OCI-LY3 (cell line): ENCODE measurements around the gene DYRK1B.

Source experiments
- H2AFZ ChIP-seq: fragments of 200-600, 300-600 bp; shearing (Covaris generic); 2 replicates; pipeline ENCODE4 v1.6.0; 2014; ENCODE audit warnings: antibody characterized with exemption, low read depth, low read length
- H3K27ac ChIP-seq: fragments of 200-600, 300-600 bp; sonication (generic); 2 replicates; pipeline ENCODE4 v1.5.1; 2014; ENCODE audit warnings: mild to moderate bottlenecking, low read length, moderate library complexity, mixed read lengths
- H3K27me3 ChIP-seq: fragments of 200-600, 300-600 bp; sonication (generic); 2 replicates; pipeline ENCODE4 v1.6.1; 2014; ENCODE audit warnings: low read depth, low read length, mixed read lengths
- H3K36me3 ChIP-seq: fragments of 200-600, 300-600 bp; sonication (generic); replicated peaks from 2 replicates; pipeline ENCODE3; 2014; ENCODE audit warnings: low read depth, low read length, mixed read lengths
- H3K4me1 ChIP-seq: fragments of 300-600, 200-600 bp; sonication (generic); 2 replicates; pipeline ENCODE4 v1.6.1; 2014; ENCODE audit warnings: low read length, mixed read lengths
- H3K4me2 ChIP-seq: fragments of 200-600, 300-600 bp; sonication (generic); 2 replicates; pipeline ENCODE4 v1.6.1; 2014; ENCODE audit warnings: low read length, mixed read lengths
- H3K4me3 ChIP-seq: fragments of 300-600, 200-600 bp; sonication (generic); 2 replicates; pipeline ENCODE4 v1.5.1; 2014; ENCODE audit warnings: antibody characterized with exemption, mild to moderate bottlenecking, low read length, moderate library complexity
- H3K79me2 ChIP-seq: fragments of 300-600, 200-600 bp; shearing (Covaris generic); 2 replicates; pipeline ENCODE4 v1.6.1; 2014; ENCODE audit warnings: mild to moderate bottlenecking, low read length, mixed read lengths
- H3K9ac ChIP-seq: fragments of 300-600, 200-600 bp; shearing (Covaris generic); 2 replicates; pipeline ENCODE4 v1.6.0; 2014; ENCODE audit warnings: mild to moderate bottlenecking, low read length, moderate library complexity
- H3K9me3 ChIP-seq: fragments of 200-600, 300-600 bp; shearing (Covaris generic); 2 replicates; pipeline ENCODE4 v1.6.1; 2014; ENCODE audit warnings: low read length, mixed read lengths; ENCODE audit not compliant: insufficient read depth
- H4K20me1 ChIP-seq: fragments of 200-600, 300-600 bp; sonication (generic); 2 replicates; pipeline ENCODE4 v1.6.1; 2016; ENCODE audit warnings: low read length, mixed read lengths; ENCODE audit not compliant: insufficient read depth
- CTCF ChIP-seq: fragments of 200-600, 300-600 bp; sonication (generic); IDR thresholded peaks from 2 replicates; pipeline ENCODE4 v1.5.1; 2014; ENCODE audit warnings: antibody characterized with exemption, low read length, low read depth
- EZH2phosphoT487 ChIP-seq: fragments of 200-600 bp; shearing (Covaris generic); IDR thresholded peaks from 2 replicates; pipeline ENCODE4 v1.6.1; 2018; ENCODE audit warnings: antibody characterized with exemption, mixed run types, low read depth

Gene DYRK1B

GRCh38 chr19:39838569-39838968, 4.6 kb upstream of the DYRK1B start:
- Histone ChIP-seq H3K36me3 (peaks cover 60% of the 10 kb centered on the region), H3K27ac (no peak overlapping the region), H2AFZ (no peak overlapping the region), H3K4me1 (peaks cover 16% of the 10 kb centered on the region), H3K79me2 (peaks cover 60% of the 10 kb centered on the region), H3K9me3 (no peaks in the 10 kb centered on the region), H3K27me3 (no peaks in the 10 kb centered on the region), H4K20me1 (peaks cover 34% of the 10 kb centered on the region), H3K9ac (no peak overlapping the region), H3K4me2 (no peak overlapping the region), H3K4me3 (no peak overlapping the region)
- TF ChIP-seq EZH2phosphoT487: no peak
- TF ChIP-seq CTCF: no peak

DNA sequence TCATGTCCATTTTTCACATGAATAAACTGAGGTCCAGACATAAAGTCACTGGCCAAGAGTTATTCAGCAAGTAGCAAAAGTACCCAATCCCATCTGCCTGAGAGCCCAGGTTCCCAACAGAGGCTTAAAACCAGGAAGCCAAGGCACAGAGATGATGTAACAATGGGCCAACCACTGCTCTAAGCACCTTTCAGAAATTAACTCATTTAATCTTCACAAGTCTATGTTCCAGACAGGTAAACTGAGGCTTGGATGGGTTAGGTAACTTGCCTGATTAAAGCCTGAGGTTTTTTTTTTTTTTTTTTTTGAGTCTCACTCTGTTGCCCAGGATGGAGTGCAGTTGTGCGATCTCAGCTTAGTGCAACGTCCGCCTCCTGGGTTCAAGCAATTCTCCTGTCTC, 4.0 kb upstream of the DYRK1B start:
- Histone ChIP-seq H3K27ac (no peak overlapping the region), H3K4me1 (peaks cover 13% of the 10 kb centered on the region), H3K4me2 (no peak overlapping the region), H3K36me3 (peaks cover 58% of the 10 kb centered on the region), H2AFZ (no peak overlapping the region), H3K79me2 (peaks cover 60% of the 10 kb centered on the region), H4K20me1 (peaks cover 28% of the 10 kb centered on the region), H3K9ac (no peak overlapping the region), H3K27me3 (no peaks in the 10 kb centered on the region), H3K9me3 (no peaks in the 10 kb centered on the region), H3K4me3 (no peak overlapping the region)
- TF ChIP-seq CTCF: no peak

GRCh38 chr19:39834287-39834841, 402 bp upstream of the DYRK1B start:
- Histone ChIP-seq H3K4me2 (peak overlapping the region; percentile 77), H3K27me3 (no peaks in the 10 kb centered on the region), H2AFZ (peak overlapping the region; percentile 22; the same call in 1 of the 2 replicates), H3K4me3 (peak overlapping the region; percentile 85), H3K27ac (no peak overlapping the region), H3K79me2 (peaks cover 31% of the 10 kb centered on the region), H3K9ac (no peak overlapping the region), H3K36me3 (peaks cover 79% of the 10 kb centered on the region), H3K9me3 (no peaks in the 10 kb centered on the region), H3K4me1 (peaks cover 6% of the 10 kb centered on the region), H4K20me1 (no peaks in the 10 kb centered on the region; the same call in 1 of the 2 replicates)
- no peak for TF ChIP-seq CTCF
- no peak for TF ChIP-seq EZH2phosphoT487

DNA sequence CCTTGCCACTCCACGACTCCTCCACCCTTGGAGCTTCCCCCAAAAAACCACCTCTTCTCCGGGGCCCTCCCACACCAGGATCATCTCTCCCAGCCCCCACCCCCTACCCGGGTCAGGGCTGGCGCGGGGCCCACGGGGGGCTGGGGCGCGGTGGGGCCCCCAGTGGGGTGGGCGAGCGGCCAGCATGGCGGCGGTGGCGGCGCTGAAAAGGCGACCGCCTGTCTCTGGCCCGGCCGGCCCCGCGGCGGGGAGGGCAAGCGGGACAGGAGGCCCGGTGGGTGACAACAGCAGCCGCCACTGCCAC, 850 bp downstream of the DYRK1B start:
- Histone ChIP-seq H2AFZ (no peak overlapping the region), H3K27me3 (no peaks in the 10 kb centered on the region), H3K4me2 (peak overlapping the region; percentile 77), H3K4me1 (peaks cover 6% of the 10 kb centered on the region), H3K9ac (no peak overlapping the region), H3K4me3 (peak overlapping the region; percentile 85), H3K79me2 (peaks cover 19% of the 10 kb centered on the region), H3K36me3 (peaks cover 76% of the 10 kb centered on the region), H3K27ac (no peak overlapping the region), H4K20me1 (no peaks in the 10 kb centered on the region; the same call in 1 of the 2 replicates), H3K9me3 (no peaks in the 10 kb centered on the region)
- TF ChIP-seq CTCF (no peak), EZH2phosphoT487 (no peak)
